ENCODE measurements around the gene ABR. TPM values are rescaled to one million over a fixed set of nuclear protein-coding genes. Genes with fewer than 3 reads are reported as not detected.

The ABR gene
- 90.8 and 115 TPM in 2 replicates for total RNA-seq

GRCh38 chr17:1179818-1180742 lies at the start of gene ABR:
TSS of gene ABR (minus strand) at chr17:1179981. CDS start at chr17:1179727, 254 bp downstream.

GRCh38 chr17:996554-997344 lies 183.0 kb downstream of the ABR start, which contains the start of gene TIMM22:
TSS of gene TIMM22 (plus strand) at chr17:997129. CDS start at chr17:997143, 14 bp downstream.

GRCh38 chr17:979539-980405 lies 200.0 kb downstream of the ABR start, which contains the start of gene NXN:
TSS of gene NXN (minus strand) at chr17:979776.

Small RNAs within 50 kb of the gene (small RNA-seq; reads per million reads assigned to genes)
- gene AC016292.2 (ENCODE audit: low replicate concordance) (not detected), gene MIR3183 (ENCODE audit: low replicate concordance) (0.13 reads per million), gene RF00017 (ENCODE audit: low replicate concordance) (not detected)

Other genes starting within 250 kb of the ABR start
- 51.8 and 65.2 TPM in 2 replicates for gene NXN, start 200.2 kb downstream of the ABR start, total RNA-seq
- gene TIMM22, start 182.9 kb downstream of the ABR start, total RNA-seq = 13.8 and 21.9 TPM in 2 replicates
- not detected in 2 replicates for gene BHLHA9, start 90.5 kb upstream of the ABR start, total RNA-seq
- gene TRARG1, start 99.7 kb upstream of the ABR start, total RNA-seq = not detected in 2 replicates
- gene YWHAE, start 220.2 kb upstream of the ABR start, total RNA-seq = 613 and 797 TPM in 2 replicates